ENCODE data around the gene USH2A.

The USH2A gene

DNA sequence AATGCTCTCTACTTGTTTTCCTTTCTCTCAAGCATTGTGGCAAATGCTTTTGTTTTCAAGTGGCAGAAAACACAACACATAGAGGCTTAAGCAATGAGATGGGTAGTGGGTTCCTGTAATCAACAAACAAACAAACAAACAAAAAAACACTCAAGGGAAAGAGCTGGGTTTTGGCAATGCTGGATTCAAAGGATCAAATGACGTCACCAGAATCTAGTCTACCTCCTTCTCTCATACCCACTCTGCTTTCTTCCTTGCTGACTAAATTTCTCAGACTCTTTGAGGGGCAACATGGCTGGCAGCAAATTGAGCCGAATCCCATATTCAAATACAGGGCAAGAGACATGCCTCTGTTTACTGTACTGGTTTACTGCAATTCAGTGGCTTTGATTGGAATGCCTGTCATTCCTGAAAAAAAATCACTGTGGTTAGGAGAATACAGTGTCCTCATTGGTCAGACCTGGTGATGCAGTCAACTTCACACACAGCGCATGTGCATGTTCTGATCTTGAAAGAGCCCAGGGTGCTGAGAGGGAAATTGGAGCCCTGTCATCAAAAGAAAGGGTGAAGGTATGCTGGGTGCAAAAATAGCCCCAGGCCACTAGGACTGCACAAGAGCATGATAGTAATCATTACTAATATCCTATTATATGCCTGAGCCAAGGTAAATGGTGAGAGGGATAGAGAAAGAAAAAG is 500.0 kb downstream of the USH2A start:
- no peak for DNase-seq

DNA sequence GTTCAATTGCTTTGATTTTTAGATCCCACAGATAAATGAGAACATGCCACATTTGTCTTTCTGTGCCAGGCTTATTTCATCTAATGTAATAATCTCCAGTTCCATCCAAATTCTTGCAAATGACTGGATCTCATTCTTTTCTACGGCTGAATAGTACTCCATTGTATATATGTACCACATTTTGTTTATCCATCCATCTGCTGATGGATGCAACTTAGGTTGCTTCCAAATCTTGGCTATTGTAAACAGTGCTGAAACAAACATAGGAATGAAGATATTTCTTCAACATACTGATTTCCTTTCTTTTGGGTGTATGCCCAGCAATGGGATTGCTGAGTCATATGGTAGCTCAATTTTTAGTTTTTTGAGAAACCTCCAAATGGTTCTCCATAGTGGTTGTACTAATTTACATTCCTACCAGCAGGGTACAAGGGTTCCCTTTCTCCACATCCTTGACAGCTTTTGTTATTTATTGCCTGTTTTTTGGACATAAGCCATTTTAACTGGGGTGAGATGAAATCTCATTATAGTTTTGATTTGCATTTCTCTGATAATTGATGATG is 511.8 kb downstream of the USH2A start:
- DNase-seq: no peak

DNA sequence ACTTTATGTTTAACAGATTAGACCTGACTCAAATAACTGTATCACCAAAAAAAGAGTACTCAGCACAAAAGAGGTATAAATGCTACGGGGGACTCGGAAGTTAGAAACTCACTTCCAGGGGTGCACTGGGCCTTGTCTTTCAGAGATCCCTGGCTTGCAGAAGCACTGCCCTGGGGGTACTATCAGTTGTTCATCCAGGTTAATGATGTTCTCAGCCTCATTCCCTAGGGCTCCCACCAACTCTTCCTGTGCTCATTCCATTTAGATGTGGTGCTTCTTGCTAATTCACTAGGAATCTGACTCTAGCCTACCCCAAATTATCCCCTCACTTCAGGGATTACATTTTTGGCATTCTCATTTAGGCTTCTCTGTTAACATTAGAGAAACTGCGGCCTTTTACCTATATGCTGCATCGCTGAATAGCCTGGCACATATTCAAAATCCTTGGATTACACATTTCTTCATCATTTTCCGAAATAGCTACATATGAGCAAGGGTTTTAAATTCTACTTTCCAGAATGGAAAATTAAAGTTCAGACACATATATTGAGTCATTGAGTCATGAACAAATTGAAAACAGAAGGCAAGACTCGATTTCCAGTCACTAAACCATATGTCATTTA is 517.6 kb downstream of the USH2A start:
- no peak for DNase-seq

DNA sequence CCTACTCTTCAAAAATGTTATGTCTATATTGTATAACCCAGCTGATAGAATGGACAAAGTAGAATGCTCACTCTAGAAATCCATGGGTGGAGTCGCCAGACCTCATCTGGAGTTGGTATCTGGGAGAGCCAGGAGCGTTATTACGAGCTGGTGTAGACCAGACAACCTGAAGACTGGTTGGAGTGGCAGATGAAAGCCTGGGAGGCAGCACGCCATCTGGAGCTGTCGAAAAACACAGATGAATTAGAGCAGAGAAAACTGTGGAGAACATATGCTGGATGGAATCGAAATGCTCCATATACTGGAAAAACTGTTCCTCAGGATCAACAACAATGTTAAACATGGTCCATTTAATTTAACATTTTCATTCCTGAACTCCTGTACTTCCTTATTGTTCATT is 522.6 kb downstream of the USH2A start:
- no peak for DNase-seq

DNA sequence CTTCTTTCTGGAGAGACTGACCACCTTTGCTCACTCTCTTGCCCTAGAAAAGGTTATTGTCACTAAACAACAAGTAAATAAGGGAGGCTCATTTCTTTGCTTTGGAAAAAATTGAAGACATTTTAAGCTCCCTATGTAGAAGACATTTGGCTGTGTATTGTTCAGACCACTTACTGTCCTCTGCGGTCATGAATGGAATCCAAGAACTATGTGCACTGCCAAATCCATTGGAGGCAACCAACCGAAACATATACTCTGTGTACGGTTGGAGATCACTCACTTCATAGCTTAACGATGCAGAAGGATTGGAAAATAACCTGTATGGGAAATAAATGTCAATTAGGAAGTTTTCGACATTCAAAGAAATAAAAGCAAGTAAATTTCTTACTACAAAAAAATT is 523.3 kb downstream of the USH2A start:
- DNase-seq: no peak

DNA sequence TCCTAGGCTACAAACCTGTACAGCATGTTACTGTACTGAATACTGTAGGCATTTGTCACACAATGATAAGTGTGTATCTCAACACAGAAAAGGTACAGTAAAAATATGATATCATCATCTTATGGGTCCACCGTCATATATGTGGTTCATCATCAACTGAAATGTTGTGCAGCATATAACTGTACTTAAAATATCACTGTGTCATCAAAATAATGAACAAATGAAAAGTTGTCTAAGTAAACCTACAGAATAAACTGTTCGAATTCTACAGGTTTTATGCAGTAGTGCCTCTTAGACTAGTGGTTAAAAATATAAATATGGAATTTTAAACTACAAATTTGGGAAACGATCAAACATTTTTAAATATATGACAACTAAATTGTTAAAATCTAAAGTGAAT is 527.4 kb downstream of the USH2A start:
- DNase-seq: no peak

DNA sequence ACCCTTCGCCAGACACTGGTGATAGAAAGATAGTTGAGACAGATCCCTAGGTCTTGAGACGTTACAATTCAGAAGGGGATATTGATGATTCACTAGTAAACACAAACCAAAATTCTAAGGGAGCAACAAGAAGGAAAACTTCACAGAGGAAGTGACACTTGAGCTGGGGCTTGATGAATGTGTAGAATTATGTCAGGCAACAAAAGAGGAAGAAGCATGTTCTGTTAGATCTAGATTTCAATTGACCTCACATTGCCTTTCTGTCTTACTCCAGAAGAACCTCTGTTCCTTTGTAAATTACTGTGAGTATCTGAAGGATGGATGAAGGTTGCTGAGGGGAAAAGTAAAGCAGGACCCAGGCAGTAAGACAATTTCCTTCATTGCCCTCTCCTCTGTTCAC is 528.0 kb downstream of the USH2A start:
- DNase-seq: no peak

DNA sequence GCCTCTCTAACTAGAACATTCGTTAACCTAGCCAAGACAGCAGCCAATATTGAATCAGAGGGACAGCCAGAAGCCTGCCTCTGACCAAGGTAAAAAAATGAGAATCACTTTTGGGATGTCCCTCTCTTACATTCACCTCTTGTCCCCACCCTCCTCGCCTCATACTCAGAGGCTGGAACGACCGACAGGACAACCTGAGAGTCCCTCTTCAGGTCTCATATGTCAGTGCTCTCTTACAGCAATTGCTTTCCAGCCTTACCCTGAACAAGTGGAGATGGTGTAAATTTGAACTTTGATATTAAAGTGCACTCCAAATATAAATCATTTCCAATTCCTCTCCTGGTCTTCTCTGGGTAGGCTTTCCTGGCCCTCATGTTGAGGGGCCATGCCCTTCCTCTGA is 528.6 kb downstream of the USH2A start:
- DNase-seq: no peak

DNA sequence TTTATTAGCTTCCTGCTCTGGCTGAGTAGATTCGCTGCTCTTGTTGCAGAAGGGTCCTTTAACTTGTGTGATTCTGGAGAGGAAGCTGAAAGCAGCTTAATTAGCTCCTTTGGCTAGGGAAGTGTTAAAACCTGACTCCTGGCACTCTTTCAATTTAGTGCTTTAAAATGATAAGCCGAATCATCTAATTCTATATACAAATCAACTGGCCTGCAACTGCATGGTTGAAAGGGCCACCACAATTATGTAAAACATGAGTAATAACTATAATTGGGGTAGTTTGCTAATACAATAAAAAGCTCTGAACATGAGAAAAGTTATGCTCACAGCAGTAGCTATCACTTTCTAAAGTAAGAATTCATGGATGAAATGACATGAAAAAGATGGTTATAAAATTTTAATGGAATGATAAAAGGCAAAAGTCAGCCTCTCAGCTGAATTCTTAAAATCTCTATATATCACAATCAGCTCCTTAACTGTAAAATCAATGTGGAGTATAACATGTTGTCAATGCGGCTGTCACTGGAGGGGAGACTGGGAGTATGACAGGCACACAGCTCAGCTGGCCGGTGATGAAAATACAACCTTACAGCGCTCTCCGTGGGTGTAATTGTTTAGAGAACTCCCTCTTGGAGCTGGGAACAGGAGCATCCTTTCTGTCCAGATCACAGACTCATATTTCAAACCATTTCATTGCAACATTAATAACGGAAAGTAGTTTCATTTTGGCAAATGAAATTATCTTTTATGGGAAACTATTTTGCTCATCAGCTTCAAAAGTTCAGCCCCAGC is 531.8 kb downstream of the USH2A start:
- DNase-seq: no peak

DNA sequence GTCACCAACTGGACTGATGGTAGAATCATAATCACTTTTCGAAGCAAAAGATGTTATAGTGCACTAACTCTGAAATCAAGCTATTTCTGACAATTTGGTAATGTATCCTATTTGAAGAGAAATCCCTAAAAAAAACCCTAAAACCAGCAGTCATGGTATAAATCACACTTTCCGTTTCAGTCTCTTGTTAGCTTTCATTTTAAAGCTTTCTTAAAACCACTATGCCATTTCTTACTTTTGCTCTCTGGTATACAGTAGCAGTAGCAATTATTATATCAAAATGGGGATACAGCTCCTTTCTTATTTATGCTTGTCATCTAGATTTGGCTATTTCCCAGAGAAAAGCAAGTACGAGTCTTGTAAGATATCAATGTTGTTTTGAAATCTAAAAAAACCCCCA is 532.8 kb downstream of the USH2A start:
- DNase-seq: no peak

DNA sequence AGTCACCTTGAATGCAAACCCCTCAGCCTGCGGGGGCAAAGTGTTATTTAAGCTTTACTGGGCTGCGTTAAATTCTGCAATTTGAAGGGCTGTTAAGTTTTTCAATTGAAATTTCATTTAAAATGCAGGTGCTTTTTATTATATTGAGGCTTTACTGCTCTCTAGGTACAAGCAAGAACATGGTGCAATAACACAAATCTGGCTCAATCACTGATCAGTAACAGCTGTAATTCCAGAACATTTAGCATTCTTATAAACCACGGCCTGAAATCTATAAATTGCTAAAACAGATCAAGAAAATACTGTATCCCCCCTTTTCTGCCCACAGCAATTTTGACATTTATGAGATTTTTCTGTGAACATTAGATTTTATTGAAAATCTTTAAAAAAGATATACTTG is 533.4 kb downstream of the USH2A start:
- no peak for DNase-seq

DNA sequence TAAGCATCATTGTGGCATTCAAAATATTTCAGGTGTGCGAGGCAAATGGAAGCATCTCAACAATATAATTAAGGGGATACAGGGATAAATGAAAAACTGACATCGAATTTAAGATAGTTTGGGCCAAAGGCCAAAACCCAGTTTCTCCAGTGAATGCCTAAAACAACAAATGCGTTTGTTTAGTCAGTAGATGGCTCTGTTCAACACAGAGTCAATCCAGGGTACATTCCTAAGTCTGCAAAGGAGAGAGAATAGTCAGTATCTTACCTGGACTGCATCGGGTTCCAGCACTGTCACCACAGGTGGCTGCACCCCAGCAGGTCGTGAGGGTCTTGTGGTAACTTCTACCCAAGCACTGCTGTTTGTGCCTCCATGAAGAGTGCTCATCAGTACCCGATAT is 535.1 kb downstream of the USH2A start:
- DNase-seq: no peak

DNA sequence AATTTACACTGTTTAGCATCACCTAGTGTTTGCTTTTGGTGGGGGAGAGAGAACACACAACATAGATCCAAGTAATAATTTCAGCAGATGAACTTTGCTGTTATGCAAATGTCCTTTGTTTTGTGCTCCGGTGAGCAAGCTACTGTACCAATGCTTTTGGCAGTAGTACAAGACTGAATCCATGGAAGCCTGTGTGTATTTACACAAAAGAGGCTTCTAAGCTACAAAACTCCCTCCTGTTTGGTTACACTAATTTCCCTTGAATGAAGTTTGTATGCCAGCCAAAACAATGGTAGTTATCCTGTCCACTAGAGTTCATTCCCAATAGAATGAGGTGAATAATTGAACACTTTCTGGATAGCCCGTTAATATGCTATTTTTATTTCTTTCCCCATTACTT is 535.6 kb downstream of the USH2A start:
- DNase-seq: no peak

DNA sequence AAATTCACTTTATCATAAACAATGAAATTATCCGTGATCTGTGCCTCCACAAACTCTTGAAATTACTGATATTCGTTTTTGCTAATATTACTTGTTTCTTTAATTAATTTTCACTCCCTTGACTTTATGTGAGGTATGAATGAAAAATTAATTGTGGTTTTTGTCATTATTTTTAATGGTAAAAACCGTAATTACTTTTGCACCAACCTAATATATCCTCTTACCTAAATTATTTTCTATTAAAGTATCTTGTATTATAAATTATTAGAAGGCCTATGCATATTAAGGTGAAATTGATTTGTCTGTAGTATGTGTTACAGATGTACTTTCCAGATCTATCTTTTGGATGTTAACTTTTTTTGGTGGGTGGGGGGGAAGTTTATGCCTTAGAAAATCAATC is 540.2 kb downstream of the USH2A start:
- DNase-seq: no peak

DNA sequence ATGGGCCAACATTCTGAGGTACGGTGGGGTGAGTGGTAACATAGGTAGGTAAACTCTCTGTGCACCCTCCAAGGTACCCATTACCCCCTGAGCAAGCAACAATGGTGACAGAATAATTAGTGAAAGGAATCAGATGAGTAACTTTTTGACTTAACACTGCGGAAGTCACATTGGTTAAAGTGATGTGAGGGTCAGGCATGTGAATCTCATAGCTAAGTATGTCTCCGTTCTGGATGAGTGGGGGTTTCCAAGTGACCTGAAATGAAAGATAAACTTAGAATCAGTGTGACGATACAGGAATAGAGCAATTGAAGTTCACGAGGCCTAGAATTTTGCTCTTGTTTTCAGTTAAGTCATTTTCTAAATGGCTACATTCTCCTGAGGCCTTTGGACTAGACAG is 544.4 kb downstream of the USH2A start:
- DNase-seq: no peak

DNA sequence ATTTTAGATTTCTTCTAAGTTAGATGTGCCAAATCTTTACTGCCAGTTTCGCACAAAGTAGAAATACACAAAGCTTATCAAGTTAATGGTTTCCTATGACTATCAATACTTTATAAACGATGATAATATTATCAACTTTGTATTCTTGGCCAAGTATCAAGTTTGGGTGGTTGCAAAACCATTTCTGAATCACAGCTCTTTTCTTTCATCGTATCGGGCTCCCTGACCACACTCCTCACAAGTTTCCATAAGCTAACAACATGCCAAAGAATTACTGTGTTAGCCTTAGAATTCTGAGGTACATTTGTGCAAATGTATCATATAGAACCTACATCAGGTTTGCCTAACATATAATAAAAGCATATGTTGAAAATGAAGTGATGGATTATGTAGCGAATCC is 545.1 kb downstream of the USH2A start:
- DNase-seq: no peak

DNA sequence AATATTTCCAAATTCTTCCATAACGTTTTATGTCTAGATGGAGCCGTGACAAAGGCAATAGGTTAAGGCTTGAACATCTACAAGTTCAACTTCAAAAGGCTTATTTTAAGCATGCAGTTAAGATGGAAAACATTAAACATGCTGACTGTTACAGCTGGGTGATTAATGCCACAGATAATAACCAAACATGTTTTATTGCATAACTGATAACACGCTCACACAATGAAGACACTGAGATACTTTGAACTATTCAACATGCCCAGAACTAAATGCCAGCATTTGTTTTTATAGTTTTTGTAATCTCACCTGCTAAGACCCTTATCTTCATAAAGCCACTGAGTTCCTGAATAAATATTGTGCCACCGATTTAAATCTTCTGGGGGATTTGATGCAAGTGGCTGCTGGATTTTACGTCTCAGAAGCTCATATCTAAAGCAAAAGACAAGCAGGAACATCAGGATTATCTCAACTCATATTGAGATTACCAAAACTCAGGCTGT is 545.7 kb downstream of the USH2A start:
- no peak for DNase-seq

DNA sequence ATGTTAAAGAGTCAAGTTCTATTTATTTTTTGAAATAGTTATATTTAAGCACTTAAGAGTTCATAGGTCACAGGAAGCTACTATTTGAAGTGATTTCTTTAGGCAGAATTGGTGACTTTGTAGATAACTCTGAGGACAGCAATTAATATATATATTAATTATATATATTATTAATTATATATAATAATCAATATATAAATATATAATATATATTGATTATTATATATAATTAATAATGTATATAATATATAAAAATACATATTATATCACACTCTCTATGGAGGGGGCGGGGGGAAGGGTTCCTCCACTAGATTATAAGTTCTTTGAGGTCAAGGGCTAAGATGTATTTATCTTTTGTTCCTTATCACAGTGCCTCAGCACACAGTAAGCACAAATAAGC is 547.5 kb downstream of the USH2A start:
- DNase-seq: no peak

DNA sequence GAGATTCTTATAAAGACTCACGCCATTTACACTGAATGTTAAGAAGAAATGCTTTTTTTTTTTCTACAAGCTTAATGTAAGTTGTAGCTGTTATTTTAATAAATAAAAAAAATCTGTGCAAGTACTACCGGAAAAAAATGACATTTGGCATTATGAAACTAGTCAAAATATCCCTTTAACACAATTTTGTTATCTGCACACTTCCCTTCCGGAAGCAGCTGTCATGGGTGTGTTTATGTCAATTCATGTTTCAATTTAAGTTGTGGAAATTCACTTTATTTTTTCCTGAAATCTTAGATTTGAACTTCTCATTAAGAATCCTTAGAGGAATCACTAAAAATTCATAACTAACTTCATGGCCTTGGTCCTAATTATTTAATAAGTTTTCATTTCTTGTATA is 548.0 kb downstream of the USH2A start:
- DNase-seq: no peak

DNA sequence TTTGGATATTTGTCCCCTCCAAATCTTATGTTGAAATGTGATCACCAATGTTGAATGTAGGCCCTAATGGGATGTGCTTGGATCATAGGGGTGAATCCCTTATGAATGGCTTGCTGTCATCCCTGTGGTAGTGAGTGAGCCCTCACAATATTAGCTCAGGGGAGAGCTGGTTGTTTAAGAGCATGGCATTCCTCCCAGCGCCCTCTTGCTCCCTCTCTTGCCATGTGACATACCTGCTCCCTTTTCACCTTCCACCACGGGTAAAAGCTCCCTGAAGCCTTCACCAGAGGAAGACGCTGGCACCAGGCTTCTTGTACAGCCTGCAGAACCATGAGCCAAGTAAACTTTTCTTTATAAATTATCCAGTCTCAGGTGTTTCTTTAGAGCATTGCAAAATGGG is 550.6 kb downstream of the USH2A start:
- no peak for DNase-seq

DNA sequence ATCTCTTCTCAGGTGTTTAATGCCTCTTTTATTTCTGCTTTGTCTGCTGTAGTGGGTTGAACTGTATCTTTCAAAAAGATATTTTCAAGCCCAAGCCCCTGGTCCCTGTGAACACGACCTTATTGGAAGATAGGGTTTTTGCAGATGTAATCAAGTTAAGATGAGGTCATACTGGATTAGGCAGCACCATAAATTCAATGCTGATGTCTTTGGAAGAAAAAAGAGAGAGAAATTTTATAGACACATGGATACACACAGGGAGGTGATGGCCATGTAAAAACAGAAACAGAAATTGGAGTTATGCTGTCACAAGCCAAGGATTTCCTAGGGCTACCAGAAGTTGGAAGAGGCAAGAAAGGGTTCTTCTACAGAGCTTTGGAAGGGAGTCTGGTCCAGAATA is 554.7 kb downstream of the USH2A start:
- no peak for DNase-seq

DNA sequence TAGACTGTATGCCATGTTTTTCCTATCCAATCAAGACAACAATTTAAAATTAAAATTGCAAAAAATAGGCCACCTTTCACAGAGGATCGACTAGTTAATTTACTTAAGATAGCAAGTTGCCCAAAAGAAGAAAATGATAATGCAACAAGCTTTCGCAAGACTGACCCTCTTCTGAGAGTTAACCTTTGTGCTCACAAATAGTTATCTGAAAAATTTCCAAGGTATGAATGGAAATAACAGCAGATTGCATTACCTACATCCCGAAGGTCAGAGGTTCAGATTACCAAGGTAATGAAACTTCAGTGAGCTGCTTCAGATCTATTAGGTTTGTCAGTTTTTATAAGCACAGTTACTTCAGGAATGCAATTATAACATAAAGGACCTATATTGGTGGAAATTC is 558.2 kb downstream of the USH2A start:
- no peak for DNase-seq

DNA sequence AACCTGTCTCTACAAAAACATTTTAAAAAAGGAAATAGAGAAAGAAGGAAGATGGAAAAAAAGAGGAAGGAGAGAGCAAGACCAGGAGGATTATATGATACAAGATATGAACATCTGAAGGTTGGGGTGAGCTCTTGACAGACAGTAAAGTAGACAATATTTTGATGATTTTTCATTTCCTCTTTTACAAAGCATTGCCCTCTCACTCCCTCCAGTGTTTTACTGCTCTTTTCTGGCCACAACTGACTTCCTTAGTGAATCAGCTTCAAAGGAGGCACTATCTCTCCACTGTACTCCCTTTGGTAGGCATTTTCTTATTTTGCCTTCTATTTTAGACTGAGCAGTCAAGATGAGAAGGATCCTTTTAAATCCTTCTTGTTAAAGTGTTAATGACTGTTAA is 559.5 kb downstream of the USH2A start:
- DNase-seq: no peak

DNA sequence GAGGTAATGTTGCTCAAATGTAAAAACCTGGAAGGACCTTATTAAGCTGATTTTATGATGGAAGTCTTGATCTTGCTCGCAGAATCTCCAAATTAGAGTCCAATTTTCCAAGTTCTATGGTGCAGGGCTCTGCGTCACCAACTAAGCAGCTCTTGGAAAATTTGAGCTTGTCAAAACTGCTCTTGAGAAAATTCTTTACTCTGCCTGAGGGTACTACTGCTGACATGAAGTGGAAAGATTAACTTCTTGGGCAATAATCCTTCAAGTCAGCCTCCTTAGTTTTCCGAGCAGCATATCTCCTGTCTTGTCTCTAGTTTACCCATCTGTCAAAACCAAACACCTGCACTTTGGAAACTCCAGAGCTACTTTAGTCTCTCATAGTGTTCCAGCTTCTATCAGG is 562.4 kb downstream of the USH2A start:
- DNase-seq: no peak

Measured in effector CD4-positive, alpha-beta T cell (primary cell).